Nephron progenitor cell (in vitro differentiated cells): Measurements from ENCODE around the gene MIP.
"Not testable (repeated sequence)": the region's sequence is repeated elsewhere in the genome, so short reads cannot be mapped to it uniquely, and the experiment has no call there.

Experiments used
- DNase-seq: peaks from one replicate; pipeline ENCODE4 v3.0.0; 2021
- H3K27ac Mint-ChIP-seq: 2 replicates; pipeline ENCODE4 v1.8.0; 2021; ENCODE audit warnings: mild to moderate bottlenecking, moderate library complexity, mixed read lengths
- H3K27me3 Mint-ChIP-seq: 2 replicates; pipeline ENCODE4 v1.8.0; 2021; ENCODE audit warnings: mild to moderate bottlenecking, low read depth, mixed read lengths; ENCODE audit not compliant: poor library complexity
- H3K36me3 Mint-ChIP-seq: 2 replicates; pipeline ENCODE4 v1.8.0; 2021; ENCODE audit warnings: low read depth, mixed read lengths
- H3K4me1 Mint-ChIP-seq: 2 replicates; pipeline ENCODE4 v1.8.0; 2021; ENCODE audit warnings: mixed read lengths
- H3K4me3 Mint-ChIP-seq: 2 replicates; pipeline ENCODE4 v1.8.0; 2021; ENCODE audit warnings: mild to moderate bottlenecking, moderate library complexity, mixed read lengths
- H3K9me3 Mint-ChIP-seq: 2 replicates; pipeline ENCODE4 v1.8.0; 2021; ENCODE audit warnings: mild to moderate bottlenecking, moderate library complexity, mixed read lengths
- TF ChIP-seq, protein P1 (sequence below): fragments of 200-600 bp; sonication (generic); IDR thresholded peaks from 2 replicates; pipeline ENCODE4 v1.5.0; 2021; ENCODE audit warnings: antibody characterized with exemption

The MIP gene

DNA sequence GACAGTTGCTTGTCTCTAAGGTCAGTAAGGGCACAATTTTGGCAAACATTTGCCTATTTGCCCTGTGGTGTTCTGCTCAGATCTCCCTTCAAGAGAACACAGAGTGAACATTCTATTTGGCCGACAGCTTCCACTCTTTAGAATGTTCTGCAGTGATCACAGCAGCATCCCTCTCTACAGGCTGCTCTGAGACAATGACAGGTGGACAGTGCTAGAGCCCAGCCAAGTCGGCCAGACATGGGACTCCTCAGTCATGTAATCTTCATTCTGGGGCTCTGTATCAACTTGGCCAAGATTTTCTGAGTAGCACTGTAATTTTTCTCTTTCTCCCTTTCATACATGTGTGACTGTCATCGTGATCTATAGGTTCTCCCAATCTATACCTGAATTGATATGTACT lies 40.1 kb downstream of the MIP start:
- Mint-ChIP-seq H3K36me3 (peaks cover 18% of the 10 kb centered on the region), H3K9me3 (no peaks in the 10 kb centered on the region), H3K27ac (peak overlapping the region; percentile 85), H3K4me1 (no peaks in the 10 kb centered on the region), H3K27me3 (no peaks in the 10 kb centered on the region), H3K4me3 (no peak overlapping the region)
- TF ChIP-seq, protein P1, sequence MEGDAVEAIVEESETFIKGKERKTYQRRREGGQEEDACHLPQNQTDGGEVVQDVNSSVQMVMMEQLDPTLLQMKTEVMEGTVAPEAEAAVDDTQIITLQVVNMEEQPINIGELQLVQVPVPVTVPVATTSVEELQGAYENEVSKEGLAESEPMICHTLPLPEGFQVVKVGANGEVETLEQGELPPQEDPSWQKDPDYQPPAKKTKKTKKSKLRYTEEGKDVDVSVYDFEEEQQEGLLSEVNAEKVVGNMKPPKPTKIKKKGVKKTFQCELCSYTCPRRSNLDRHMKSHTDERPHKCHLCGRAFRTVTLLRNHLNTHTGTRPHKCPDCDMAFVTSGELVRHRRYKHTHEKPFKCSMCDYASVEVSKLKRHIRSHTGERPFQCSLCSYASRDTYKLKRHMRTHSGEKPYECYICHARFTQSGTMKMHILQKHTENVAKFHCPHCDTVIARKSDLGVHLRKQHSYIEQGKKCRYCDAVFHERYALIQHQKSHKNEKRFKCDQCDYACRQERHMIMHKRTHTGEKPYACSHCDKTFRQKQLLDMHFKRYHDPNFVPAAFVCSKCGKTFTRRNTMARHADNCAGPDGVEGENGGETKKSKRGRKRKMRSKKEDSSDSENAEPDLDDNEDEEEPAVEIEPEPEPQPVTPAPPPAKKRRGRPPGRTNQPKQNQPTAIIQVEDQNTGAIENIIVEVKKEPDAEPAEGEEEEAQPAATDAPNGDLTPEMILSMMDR, result no peak
- DNase-seq, result no peak

DNA sequence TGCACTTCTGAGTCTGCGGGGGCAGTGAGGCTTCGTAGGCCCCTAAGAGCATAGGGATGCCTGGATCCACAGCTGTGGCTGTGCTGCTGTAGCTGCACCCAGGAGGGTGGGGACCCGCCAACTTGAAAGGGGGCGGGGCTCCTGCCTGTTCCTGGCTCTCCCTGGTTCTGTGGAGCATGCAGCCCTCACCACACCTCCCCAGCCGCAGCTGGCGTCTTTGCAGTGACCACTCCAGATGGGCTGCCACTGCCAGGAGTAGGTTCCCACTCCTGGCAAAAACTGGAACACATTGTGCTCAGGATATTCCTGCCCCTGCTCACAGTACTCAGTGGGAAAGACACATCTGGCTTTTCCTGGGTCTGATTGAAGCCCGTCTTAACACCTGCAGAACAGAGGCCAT lies 41.1 kb downstream of the MIP start:
- Mint-ChIP-seq H3K27ac (peak overlapping the region; percentile 54), H3K36me3 (peaks cover 13% of the 10 kb centered on the region), H3K9me3 (no peaks in the 10 kb centered on the region), H3K4me1 (no peaks in the 10 kb centered on the region), H3K4me3 (no peak overlapping the region), H3K27me3 (no peaks in the 10 kb centered on the region)
- TF ChIP-seq, protein P1, result no peak
- DNase-seq, result peak; percentile 11

DNA sequence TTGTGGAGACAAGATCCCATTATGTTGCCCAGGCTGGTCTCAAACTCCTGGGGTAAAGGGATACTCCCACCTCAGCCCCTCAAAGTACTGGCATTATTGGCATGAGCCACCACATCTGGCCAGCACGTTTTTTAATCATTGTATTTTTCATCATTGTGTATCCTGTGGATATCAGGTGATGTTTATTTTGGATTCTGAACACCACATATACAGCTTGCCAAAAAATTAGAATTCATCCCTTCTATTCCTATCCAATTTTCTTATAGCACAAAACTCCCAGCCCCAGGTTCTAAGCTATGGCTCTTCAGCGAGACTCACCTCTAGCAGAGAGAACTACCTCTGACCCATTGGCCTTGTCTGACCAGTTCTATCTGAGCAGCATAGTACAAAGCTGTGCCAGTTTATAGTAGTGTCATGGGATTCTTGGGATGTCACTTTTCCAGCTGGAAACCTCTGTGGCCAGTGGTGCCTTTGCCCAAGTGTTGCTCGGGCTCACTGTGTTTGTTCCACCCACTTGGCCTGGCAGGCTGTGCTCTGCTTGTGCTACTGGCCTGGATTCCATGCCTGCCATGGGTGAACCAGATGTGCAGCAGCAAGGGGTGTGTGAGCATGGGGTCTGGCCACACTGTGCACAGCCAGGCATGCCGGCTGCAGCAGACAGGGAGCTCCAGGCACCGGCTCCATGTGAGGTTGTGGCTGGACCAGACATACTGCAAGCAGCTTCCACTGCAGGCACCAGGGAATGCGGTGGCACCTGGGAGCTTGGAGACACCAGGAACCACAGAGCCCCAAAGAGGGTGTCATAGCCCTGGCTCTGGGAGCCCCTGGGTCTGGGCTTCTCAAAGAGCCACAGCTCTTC lies 42.4 kb downstream of the MIP start:
- Mint-ChIP-seq H3K9me3 (no peaks in the 10 kb centered on the region), H3K27ac (no peak overlapping the region), H3K4me1 (no peaks in the 10 kb centered on the region), H3K27me3 (no peaks in the 10 kb centered on the region), H3K4me3 (no peak overlapping the region), H3K36me3 (peaks cover 5% of the 10 kb centered on the region)
- DNase-seq, result no peak
- TF ChIP-seq, protein P1, result no peak

DNA sequence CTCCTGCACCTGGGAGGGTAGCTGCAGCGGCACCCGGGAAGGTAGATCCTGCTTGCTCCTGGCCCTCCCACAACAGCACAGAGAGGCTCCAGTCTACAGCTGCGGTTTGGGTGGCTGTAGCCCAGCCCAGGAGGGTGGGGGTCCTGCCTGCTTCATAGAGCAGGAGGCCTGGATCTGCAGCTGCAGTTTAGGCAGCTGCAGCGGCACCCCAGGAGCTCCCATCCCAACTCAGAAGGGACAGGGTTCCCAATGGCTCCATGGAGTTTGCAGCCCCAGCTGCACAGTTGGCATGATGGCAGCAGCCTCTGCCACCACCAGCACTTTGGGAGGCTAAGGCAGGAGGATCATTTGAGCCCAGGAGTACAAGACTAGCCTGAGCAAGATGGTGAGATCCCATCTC lies 43.7 kb downstream of the MIP start:
- Mint-ChIP-seq H3K36me3 (peaks cover 5% of the 10 kb centered on the region), H3K4me1 (no peaks in the 10 kb centered on the region), H3K27ac (no peak overlapping the region), H3K9me3 (no peaks in the 10 kb centered on the region), H3K4me3 (no peak overlapping the region), H3K27me3 (no peaks in the 10 kb centered on the region)
- TF ChIP-seq, protein P1, result no peak
- DNase-seq, result no peak

DNA sequence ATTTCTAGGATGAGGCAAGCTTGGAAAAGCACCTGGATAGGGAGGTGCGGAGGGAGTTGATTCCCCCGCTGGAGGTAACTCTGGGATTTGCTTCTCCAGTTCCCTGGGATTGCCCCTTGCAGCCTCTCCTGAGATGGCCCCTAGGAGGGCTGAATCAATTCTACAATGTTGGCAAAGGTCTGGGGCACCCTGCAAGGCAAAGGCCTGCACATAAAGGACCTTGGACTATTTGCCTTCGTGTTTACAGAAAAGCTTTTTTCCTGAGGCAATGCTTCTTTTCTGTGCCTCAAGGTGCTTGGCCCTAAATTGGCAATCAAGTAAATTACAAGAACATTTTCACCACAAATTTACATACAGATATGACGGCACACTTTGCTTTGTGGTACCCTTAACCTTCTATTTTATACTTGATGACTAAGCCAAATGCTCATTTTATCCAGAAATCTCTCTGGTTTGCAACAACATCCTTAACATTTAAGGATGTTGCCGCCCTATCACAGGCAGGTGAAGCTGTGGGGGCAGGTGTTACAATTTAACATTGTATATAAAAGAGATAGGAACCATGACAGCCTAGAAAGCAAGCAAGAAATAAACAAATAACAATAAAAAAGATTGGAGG lies 45.5 kb downstream of the MIP start:
- H3K4me3 Mint-ChIP-seq, result no peak overlapping the region
- no peaks in the 10 kb centered on the region for H3K9me3 Mint-ChIP-seq
- no peak for DNase-seq
- H3K27me3 Mint-ChIP-seq, result no peaks in the 10 kb centered on the region
- no peak overlapping the region for H3K27ac Mint-ChIP-seq
- TF ChIP-seq, protein P1, result no peak
- no peaks in the 10 kb centered on the region for H3K36me3 Mint-ChIP-seq
- H3K4me1 Mint-ChIP-seq, result no peaks in the 10 kb centered on the region

DNA sequence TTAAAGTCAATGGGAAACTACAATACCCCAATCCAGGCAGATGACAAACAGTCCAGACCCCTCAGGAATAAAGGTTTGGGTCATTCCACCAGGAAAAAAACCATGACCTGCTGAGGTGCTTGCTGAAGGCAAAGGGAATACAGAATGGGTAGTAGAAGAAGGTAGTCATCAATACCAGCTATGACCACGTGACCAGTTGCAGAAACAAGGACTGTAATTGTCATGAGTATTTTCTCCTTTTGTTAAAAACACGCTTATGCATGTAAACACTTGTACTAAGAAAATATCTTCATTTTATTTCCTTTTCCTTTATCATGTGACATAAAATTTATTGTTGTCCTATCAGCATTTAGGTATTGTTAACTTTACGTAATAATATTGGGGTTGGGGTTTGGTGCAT lies 50.2 kb downstream of the MIP start:
- H3K36me3 Mint-ChIP-seq, H3K27ac Mint-ChIP-seq, H3K4me1 Mint-ChIP-seq, H3K9me3 Mint-ChIP-seq, DNase-seq, H3K4me3 Mint-ChIP-seq: not testable (repeated sequence)
- H3K27me3 Mint-ChIP-seq, result peaks cover 12% of the 10 kb centered on the region

- H3K4me1 Mint-ChIP-seq, DNase-seq, H3K36me3 Mint-ChIP-seq, H3K27ac Mint-ChIP-seq, H3K4me3 Mint-ChIP-seq: not testable (repeated sequence)
- Mint-ChIP-seq H3K27me3 (peaks cover 16% of the 10 kb centered on the region), H3K9me3 (peaks cover 21% of the 10 kb centered on the region)
Measured at GRCh38 chr12:56401612-56402011, 52.8 kb downstream of the MIP start.

DNA sequence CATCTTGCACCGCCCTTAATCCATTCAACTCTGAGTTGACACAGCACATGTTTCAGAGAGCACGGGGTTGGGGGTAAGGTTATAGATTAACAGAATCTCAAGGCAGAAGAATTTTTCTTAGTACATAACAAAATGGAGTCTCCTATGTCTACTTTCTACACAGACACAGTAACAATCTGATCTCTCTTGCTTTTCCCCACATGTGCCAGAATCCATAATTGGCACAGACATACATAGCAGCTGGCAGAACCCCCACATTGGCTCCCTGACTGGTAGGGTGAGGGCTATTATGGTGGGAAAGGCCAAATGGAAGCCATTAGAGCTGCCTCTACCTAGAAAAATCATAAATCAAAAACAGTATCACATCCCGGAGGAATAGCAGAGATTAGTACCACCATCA lies 53.3 kb downstream of the MIP start:
- not testable (repeated sequence) for H3K4me1 Mint-ChIP-seq, H3K4me3 Mint-ChIP-seq, DNase-seq, H3K36me3 Mint-ChIP-seq, H3K27ac Mint-ChIP-seq
- peaks cover 16% of the 10 kb centered on the region for H3K27me3 Mint-ChIP-seq
- peaks cover 21% of the 10 kb centered on the region for H3K9me3 Mint-ChIP-seq
